ENCODE data around the gene ITGA1. TPM values are rescaled to one million over a fixed set of nuclear protein-coding genes. Genes with fewer than 3 reads are reported as not detected.

Gene ITGA1
- total RNA-seq, 4 donors from 2014 or later = 9.3 to 88.9 (median 17.6) TPM

DNA sequence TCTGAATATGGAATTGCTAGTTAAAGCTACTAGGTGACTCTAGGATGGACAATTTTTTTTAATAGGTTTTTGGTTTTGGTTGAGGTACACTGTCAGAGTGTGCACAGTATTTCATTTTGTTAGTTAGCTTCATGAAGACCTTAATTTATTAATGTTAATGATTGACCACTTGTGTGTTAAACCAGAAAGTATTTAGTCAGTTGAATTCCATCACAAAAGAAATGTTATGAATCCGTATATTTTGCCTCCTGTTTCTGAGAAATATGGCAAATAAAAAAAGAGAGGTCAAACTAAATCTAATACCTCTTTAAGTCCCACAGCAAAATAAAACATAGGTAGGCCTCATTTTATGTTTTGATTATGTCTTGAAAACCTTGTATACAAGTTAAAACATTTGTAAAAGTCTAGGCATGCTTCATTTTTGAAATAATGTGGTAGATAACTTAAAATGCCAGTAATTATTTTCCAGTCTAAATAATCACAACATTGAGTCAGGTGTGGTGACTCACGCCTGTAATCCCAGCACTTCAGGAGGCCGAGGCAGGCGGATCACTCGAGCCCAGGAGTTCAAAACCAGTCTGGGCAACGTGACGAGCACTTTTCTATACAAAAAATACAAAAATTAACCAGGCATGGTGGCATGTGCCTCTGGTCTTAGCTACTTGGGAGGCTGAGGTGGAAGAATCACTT, 50.8 kb downstream of the ITGA1 start:
- Histone ChIP-seq H3K4me1 (peaks cover 0 to 27% (median 0%) of the 10 kb centered on the region in 3 donors), H3K27ac (peak overlapping the region in 3 of 4 donors; percentile 47 to 72 (median 72)), H3K27me3 (no peaks in the 10 kb centered on the region), H3K36me3 (no peaks in the 10 kb centered on the region), H3K9me3 (no peaks in the 10 kb centered on the region), H3K4me3 (no peak overlapping the region)
- no peak for TF ChIP-seq POLR2A (IDR thresholded peaks at IDR 0.05)
- TF ChIP-seq, protein P1, sequence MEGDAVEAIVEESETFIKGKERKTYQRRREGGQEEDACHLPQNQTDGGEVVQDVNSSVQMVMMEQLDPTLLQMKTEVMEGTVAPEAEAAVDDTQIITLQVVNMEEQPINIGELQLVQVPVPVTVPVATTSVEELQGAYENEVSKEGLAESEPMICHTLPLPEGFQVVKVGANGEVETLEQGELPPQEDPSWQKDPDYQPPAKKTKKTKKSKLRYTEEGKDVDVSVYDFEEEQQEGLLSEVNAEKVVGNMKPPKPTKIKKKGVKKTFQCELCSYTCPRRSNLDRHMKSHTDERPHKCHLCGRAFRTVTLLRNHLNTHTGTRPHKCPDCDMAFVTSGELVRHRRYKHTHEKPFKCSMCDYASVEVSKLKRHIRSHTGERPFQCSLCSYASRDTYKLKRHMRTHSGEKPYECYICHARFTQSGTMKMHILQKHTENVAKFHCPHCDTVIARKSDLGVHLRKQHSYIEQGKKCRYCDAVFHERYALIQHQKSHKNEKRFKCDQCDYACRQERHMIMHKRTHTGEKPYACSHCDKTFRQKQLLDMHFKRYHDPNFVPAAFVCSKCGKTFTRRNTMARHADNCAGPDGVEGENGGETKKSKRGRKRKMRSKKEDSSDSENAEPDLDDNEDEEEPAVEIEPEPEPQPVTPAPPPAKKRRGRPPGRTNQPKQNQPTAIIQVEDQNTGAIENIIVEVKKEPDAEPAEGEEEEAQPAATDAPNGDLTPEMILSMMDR (IDR thresholded peaks at IDR 0.05) = no peak
- 35 to 44% methylated on average over 4 to 7 of the region's 7 CpGs for WGBS, 2 donors
- DNase-seq = no peak
- intact Hi-C loops (cut with DNase I) = no loop called here

DNA sequence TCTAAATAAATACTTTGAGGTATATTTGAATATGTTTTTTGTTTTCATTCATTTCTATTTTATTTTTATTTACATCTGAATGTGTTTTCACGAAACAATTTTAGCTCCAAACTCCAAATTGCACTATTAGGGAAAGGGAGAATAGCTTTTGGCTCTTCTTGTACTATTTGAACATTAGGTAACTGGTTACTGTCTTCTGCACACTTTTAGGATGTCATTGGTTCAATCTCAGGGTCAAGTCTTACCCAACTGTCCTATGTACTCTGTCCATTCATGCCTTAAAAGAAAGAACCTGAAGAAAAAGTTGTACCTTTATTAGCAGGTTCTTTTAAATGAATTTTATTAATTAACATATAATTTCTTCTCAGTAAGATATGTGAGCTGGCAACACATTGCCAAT, 51.6 kb downstream of the ITGA1 start:
- intact Hi-C loops (cut with DNase I) = no loop called here
- DNase-seq = no peak
- TF ChIP-seq, protein P1 (IDR thresholded peaks at IDR 0.05) = no peak
- TF ChIP-seq POLR2A (IDR thresholded peaks at IDR 0.05) = no peak
- Histone ChIP-seq H3K27ac (peak overlapping the region in 2 of 4 donors; percentile 62 to 71), H3K36me3 (no peaks in the 10 kb centered on the region), H3K4me3 (no peak overlapping the region), H3K4me1 (peaks cover 0 to 35% (median 0%) of the 10 kb centered on the region in 3 donors), H3K27me3 (no peaks in the 10 kb centered on the region), H3K9me3 (no peaks in the 10 kb centered on the region)
- 47 to 57% methylated on average over 1 of the region's 1 CpG for WGBS, 2 donors

DNA sequence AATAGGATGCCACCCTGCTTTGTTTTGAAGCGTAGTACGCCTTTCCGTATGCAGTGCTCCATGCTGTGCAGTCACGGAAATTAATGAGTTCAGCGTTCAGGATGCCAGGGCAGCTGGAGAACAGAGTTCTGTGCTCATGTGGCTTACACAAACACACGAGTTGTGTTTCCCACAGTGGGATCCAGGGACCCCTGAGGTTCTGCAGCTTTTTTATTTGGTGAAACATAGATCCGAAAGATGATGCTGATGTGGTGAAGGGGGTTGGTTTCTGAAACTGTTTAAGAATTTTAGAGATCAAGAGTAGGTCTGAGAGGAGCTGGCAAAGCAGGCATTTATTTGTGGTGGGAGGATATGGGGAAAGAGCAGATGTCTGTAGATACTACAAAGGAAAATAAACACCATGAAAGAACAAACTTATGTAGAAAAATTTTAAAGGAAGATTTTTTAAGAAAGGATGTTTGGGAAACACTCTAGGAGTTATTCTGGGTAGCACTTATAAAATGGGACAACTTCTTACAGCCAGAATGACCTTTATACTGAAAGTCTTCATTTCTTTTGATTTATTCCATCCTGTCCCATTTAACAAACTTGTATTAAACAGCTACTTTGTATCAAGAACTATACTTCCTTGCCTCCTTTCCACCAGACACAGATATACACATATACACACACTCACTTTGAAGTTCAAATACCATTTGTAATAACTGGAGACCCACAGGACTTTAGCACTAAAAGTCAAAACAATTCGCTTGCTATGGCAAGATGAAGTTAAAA, 52.7 kb downstream of the ITGA1 start:
- WGBS, 2 donors = 55 to 61% methylated on average over 7 to 8 of the region's 8 CpGs
- H3K4me3 ChIP-seq = peak overlapping the region in 1 of 4 donors; percentile 19
- no peak for DNase-seq
- H3K36me3 ChIP-seq = no peaks in the 10 kb centered on the region
- H3K27me3 ChIP-seq = no peaks in the 10 kb centered on the region
- intact Hi-C loops (cut with DNase I) = no loop called here
- H3K27ac ChIP-seq = peak overlapping the region in 3 of 4 donors; percentile 62 to 71 (median 70)
- no peaks in the 10 kb centered on the region for H3K9me3 ChIP-seq
- peaks cover 0 to 47% (median 0%) of the 10 kb centered on the region in 3 donors for H3K4me1 ChIP-seq
- no peak for TF ChIP-seq POLR2A (IDR thresholded peaks at IDR 0.05)
- TF ChIP-seq, protein P1 (IDR thresholded peaks at IDR 0.05) = no peak

DNA sequence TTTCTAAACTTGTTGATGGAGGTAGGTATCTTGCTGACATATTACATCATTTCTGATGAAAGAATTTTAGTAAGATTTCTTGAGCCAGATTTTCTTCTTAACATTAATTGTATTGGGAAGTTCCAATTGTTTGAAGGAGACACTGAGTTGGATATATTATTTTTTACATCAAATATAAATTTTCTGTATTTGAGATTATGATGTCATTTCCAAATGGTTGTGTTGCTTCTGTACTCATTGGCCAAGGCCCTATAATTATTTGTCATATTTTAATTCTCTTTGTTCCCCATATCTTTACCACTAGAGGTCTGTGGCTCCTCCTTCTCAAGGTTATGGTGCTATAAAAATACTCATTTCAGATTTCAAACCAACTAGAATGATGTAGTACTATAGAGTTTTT, 53.4 kb downstream of the ITGA1 start:
- Histone ChIP-seq H3K27me3 (no peaks in the 10 kb centered on the region), H3K4me3 (no peak overlapping the region), H3K9me3 (no peaks in the 10 kb centered on the region), H3K36me3 (no peaks in the 10 kb centered on the region), H3K4me1 (peaks cover 0 to 53% (median 2%) of the 10 kb centered on the region in 3 donors), H3K27ac (peak overlapping the region in 3 of 4 donors; percentile 33 to 71 (median 62))
- no peak for DNase-seq
- intact Hi-C loops (cut with DNase I) = no loop called here
- TF ChIP-seq, protein P1 (IDR thresholded peaks at IDR 0.05) = no peak
- no peak for TF ChIP-seq POLR2A (IDR thresholded peaks at IDR 0.05)

DNA sequence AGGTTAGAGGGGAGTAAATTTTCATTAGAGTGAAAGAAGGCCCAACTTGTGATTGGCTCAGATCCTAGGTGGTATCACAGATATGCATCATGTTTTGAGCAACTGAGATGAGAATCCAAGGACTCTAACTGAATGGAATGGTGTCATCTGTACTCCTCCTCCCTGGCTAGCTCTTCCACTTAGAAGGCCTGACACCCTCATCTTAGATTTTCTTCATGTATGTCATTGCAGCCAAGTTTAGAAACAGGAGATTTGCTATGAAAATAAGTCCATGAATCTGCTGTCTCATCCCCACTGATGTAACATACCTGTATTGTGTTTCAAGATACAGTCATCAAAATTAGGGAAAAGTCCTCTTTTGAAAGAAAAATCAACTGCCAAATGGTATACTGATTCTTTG, 54.4 kb downstream of the ITGA1 start:
- peaks cover 0 to 52% (median 4%) of the 10 kb centered on the region in 3 donors for H3K4me1 ChIP-seq
- DNase-seq = no peak
- TF ChIP-seq POLR2A (IDR thresholded peaks at IDR 0.05) = no peak
- H3K9me3 ChIP-seq = no peaks in the 10 kb centered on the region
- H3K27me3 ChIP-seq = no peaks in the 10 kb centered on the region
- H3K36me3 ChIP-seq = no peaks in the 10 kb centered on the region
- intact Hi-C loops (cut with DNase I) = no loop called here
- H3K4me3 ChIP-seq = no peak overlapping the region
- peak overlapping the region in 1 of 4 donors; percentile 21 for H3K27ac ChIP-seq
